ENCODE results near the gene RNF214.
A peak's percentile ranks its signal among the peaks of the same experiment; 100 is the strongest.
"Not testable (repeated sequence)": the region's sequence is repeated elsewhere in the genome, so short reads cannot be mapped to it uniquely, and the experiment has no call there.

Gene RNF214

DNA sequence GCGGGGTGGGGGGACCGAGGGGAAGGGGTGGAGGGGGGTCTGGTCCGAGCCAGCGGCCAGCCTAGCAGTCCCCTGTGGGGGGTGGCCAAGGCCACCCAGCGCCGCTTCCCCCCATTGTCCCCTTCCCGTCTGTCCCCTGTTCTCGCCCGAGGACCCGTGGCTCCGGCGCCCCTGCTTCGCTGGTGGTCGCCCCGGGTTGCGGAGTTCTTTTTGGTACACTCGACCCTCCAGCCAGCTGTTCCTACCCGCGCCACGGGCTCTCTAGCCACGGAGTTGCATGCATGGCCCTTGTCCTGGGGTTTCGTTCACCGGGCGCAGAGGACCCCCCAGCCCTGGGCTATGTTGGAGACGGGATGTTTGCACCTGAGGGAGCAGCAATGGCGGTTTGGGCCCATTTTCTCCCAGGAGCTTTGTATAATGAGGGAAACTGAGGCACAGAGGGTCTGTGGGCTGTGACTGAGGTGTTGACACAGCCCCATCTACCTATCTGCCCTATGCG lies 489 bp downstream of the RNF214 start:
- DNase-seq, result no peak

- DNase-seq, result no peak
Observed at GRCh38 chr11:117238221-117238620, 5.8 kb downstream of the RNF214 start.

GRCh38 chr11:117239295-117239694 lies 6.8 kb downstream of the RNF214 start:
- DNase-seq, result peak; percentile 90

DNA sequence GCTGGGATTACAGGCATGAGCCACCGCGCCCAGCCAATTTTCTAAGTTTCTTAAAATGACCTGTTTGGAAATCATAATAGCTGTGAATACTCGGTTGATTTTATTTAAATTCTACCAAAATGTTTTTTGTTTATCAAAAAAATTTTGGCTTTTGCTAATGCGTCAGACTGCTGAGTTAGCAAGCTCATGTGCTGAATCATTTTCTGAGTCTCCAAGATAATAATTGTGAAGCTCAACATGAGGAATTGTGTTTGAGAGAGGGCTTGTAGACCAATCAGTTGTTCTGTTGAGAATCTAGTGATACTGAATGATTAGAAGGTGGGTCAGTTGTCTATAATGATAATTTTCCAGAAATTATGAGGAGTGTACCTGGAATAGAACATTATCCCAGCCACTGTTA lies 15.9 kb downstream of the RNF214 start:
- no peak for DNase-seq

- DNase-seq, result no peak
Observed at GRCh38 chr11:117249571-117249970, 17.1 kb downstream of the RNF214 start.

- DNase-seq, result no peak
Observed at GRCh38 chr11:117251506-117251905, 19.0 kb downstream of the RNF214 start.

DNA sequence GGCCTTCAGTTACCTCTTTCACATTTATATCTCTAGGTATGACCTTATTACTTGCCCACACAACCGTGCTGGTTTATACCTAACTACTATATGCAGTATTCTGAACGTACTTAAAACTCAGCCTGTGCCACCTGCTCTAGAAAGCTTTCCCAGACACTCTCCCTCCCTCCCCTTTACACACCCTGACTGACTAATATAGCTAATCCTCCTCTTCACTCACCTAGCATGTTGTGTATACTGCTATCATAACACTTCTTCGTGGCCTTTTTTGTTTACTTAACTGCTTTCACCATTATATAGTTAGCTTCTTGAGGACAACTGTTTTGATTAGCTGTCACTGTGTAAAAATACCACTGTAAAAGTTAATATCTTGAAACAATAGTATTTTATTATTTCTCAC lies 23.5 kb downstream of the RNF214 start:
- DNase-seq, result no peak

DNA sequence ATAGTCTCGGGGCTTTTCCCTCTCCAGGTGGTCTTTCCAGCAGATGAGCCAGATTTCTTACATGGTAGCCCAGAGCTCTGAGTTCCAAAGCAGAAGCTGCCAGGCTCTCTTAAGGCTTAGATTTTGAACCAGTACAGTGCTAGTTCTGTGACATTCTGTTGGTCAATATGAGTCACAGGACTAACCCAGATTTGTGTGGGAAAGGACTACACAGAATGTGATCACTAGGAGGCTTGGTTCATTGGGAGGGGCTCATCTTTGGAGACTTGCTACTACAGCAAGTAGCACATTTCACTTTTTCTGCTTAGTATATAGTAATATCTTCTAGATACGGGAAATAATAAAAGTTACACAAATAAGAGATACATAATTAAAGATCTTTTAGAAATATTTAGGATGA lies 24.1 kb downstream of the RNF214 start:
- peak; percentile 52 for DNase-seq

DNA sequence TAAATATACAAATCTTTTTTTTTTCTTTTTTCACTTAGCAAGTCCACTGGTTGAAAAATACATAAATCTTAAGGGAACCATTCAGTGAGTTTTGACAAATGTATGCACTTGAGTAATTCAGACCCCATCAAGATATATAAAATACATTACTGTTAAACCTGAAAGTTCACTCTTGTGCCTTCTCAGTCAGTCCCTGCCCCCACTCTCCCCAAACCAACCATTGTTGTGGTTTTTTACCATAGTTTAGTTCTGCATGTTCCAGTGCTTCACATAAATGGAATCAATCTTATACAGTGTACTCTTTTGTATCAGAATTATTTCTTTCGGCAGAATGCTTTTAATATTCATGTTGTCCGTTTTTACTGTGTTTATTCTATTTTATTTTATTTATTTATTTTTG lies 26.1 kb downstream of the RNF214 start:
- peak; percentile 12 for DNase-seq

DNA sequence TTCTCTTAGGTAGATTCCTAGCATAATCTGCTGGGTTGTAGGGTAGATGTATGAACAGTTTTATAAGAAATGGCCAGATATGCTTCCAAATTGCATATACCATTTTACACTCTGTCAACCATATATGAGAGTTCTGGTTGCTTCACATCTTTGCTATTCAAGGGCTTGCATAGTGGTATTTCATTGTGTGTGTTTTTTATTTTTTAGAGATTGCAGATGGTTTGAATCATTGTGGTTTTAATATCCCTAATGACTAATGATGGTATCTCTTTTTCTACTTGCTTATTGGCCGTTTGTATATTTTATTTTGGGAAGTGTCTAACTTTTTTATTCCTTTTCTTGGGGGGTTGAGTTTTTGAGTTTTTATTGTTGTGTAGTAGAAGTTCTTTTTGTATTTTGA lies 26.9 kb downstream of the RNF214 start:
- DNase-seq, result peak; percentile 83

- DNase-seq, result not testable (repeated sequence)
Observed at GRCh38 chr11:117264624-117265323, 32.3 kb downstream of the RNF214 start.

DNA sequence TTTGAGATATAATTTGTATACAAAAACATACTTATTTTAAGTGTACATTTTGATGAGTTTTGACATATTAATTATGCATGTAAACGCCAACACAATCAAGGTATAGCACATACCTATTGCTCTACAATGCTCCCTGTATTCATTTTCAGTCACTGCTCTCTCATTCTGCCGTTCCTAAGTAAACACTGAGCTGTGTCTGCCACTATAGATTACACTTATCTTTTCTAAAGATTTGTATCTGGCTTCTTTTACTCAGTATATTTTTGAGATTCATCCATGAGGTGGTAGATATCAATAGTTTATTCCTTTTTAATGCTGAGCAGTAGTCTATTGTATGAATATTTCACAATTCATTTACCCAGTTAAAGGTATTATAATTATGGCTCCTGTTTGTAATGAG lies 33.3 kb downstream of the RNF214 start:
- DNase-seq, result no peak

DNA sequence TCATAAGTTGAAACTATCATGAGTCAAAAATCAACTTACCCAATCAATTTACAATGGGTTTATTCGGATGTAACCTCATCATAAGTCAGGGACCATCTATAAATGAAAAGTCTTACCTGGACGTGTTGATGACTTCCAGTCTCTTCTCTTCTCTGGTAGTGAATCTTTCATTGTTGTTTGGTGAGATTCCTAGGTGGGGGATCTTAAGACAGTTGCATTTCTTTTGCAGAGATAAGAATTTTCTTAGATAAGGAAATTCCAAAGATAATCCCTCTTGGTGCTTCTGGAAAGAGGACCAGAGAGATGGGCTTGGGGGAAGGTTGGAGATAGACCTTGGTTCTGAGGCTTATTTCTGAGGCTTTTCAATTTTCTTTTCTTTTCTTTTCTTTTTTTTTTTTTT lies 37.4 kb downstream of the RNF214 start:
- DNase-seq, result no peak

- DNase-seq, result no peak
Observed at GRCh38 chr11:117271208-117271607, 38.7 kb downstream of the RNF214 start.

GRCh38 chr11:117272175-117272574 lies 39.7 kb downstream of the RNF214 start:
- DNase-seq, result not testable (repeated sequence)

GRCh38 chr11:117273550-117274289 lies 41.2 kb downstream of the RNF214 start:
- peak; percentile 95 for DNase-seq

GRCh38 chr11:117278347-117278746 lies 45.9 kb downstream of the RNF214 start:
- DNase-seq, result peak; percentile 31

GRCh38 chr11:117279711-117280376 lies 47.4 kb downstream of the RNF214 start:
- no peak for DNase-seq

- DNase-seq, result peak; percentile 99
Observed at GRCh38 chr11:117281159-117281558, 48.7 kb downstream of the RNF214 start.

GRCh38 chr11:117281869-117282268 lies 49.4 kb downstream of the RNF214 start:
- DNase-seq, result no peak

DNA sequence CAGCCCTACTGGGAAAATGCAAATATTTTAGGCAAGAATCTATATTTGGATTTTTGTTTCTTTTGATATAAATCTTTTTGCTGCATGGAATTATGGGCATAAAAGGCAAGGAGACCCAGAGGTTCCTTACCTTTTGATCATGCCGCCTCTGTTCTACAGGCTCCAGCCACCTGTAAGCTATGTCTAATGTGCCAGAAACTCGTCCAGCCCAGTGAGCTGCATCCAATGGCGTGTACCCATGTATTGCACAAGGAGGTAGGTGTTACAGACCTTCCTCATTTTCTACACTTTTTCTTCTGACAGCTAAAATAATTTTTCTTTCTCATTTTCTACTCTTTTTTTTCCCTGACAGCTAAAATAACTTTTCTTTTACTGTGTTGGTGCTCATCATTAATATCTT lies 50.5 kb downstream of the RNF214 start:
- no peak for DNase-seq

GRCh38 chr11:117284053-117284452 lies 51.6 kb downstream of the RNF214 start:
- no peak for DNase-seq

DNA sequence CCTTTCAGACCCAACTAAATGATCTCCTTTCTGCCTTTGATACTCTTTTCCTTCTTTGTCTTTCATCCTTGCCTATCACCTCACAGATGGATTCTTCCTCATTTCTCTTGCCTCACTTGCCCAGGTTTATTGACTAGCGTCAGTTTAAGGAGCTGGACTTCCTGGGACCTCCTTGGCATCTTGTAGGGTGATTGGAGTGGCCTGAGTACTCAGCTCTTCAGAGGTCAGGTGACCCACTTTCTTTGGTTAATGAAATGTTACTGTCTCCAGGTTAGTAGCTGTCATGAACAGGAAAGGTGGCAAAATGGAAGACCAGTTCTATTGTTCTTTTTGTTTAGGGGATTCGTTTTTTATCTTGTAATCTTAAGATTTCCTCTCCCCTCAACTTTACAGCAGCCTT lies 54.1 kb downstream of the RNF214 start:
- no peak for DNase-seq

DNA sequence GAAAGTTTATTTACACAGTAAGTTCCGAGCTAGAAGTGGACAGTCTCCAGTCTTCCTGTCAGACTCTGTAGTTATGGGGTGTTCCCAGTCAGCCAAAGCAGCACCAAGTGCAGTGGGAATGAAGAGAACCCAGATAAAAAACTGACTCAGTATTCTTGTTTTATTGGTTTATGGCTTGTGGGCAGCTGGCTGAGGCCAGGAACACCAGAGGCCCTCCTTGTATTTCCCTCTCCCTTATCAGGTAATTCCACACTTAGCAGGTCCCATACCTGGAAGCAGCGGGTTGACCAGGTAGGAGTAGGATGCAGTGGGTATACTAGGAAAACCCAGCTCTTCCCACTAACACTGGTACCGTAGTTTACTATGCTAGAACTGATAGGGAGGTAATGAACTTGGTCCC lies 55.2 kb downstream of the RNF214 start:
- no peak for DNase-seq
